ENCODE results near the gene FOXN3.

The FOXN3 gene

DNA sequence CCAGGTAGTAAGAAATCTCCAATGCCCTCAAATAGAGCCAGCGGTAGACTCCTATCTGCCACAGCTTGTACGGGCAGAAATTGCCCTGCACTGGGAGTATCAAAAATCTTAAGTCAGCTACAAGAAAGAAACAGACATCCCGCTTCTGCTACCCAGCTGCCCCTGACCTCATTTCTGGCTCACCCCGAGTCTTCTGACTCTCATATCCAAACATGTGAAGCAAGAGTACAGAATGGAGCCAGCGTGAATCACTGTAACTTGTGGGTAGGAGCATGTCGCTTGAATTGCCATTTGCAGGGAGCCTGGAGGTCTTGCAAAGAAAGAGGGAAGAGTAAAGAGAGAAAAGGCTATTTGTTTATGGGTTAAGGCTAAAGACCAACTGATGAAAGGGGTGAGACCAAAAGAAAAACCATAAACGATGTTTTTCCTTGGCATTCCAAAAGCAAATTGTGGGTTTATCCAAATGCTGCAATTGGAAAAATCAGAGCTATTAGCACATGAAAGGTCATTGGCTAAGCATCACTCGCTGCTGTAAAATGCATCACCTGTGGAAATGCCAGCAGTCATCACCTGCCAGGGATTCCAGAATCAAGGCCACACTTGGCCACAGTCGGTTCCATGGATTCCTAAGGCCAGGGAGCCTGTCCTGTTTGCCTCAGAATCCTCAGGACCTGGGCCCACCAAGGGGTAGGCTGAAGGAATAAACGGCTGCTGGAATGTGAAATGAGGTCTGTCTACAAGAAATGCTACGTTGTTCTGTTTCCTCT is 86.6 kb downstream of the FOXN3 start:
- no peak for DNase-seq

GRCh38 chr14:89327771-89328212 is 89.2 kb downstream of the FOXN3 start:
- DNase-seq, result no peak

DNA sequence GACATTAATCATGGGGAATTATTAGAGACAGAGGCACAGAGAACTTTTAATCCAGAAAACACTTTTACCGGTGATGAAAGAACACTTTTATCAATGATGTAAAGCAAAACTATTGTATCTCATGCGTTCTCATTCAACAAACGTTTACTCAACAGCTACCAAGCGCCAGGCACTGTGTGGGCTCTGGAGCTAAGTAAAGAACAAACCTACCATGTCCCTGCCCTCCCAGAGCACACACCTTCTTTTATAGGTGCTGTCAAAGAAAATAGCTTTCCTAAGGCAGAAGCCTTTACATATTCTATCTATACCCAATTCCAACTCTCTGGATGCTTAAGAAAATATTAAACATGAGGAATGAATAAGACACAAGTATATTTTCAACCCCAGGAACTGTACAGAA is 91.1 kb downstream of the FOXN3 start:
- no peak for DNase-seq

- no peak for DNase-seq
Observed at GRCh38 chr14:89325299-89325883, 91.6 kb downstream of the FOXN3 start.

- DNase-seq, result no peak
Observed at GRCh38 chr14:89324501-89325298, 92.3 kb downstream of the FOXN3 start.

DNA sequence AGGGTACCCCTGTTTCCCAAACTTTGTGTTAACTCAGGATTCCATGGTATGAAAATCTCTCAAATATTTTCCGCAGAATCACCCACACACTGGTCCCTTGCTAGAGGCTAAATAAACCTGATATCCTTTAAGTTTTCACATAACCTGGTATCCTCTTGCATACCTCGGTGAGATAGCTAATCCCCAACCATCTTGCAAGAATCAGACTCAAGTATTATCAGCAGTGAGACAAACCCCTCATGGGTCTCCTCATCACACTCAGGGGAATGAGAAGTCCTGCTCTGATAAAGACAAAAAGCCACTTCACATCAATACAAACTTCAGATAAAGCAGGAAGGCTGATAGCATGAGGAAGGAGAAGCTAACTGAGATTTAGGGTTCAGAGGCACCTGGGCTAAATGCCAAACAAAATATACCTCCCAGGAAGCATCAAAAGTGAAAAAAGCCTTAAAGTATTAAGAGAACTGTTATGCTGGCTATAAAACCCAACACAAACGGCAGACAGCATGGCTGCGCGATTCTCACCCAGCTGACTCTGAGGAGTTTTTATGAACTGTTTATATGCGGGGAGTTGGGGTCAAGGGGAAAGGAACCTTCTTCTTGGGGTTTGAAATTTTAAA is 96.5 kb downstream of the FOXN3 start:
- no peak for DNase-seq

- no peak for DNase-seq
Observed at GRCh38 chr14:89319687-89320086, 97.3 kb downstream of the FOXN3 start.

GRCh38 chr14:89317051-89317691 is 99.9 kb downstream of the FOXN3 start:
- no peak for DNase-seq

- DNase-seq, result no peak
Observed at GRCh38 chr14:89315493-89316470, 101.3 kb downstream of the FOXN3 start.

DNA sequence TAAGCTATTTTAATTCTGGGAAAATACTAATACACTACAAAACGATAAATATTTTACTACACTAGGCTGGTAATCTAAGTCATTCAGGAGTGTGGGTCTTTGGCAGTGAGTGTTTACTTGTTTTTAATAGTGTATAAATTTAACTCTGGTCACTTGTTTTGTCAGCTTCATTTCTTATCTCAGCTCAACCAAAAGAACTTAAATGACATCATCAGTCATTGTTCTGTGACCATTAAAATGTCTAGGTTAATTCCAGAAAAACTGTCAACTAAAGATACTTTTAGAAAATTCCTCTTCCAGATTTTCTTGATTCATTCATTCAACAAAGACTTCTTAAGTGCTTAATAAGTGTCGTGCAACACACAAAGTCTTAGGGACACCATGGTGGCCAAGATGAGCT is 102.8 kb downstream of the FOXN3 start:
- DNase-seq, result no peak

DNA sequence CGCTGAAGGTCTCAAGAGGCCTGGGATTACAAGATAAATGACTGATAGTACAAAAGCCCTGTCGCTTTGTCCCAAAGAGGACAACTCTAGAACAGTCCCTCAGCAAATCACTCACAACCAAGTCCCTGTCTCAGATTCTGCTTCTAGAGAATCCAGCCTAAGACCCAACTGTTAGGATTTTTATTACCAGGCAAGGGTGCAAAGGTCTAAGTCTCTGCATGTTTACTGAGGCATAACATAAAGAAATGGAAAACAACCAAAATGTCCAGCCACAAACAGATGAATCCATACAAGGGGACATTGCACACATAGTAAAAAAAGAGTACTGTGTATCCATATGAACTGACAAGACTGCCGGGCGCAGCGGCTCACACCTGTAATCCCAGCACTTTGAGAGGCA is 104.1 kb downstream of the FOXN3 start:
- no peak for DNase-seq

DNA sequence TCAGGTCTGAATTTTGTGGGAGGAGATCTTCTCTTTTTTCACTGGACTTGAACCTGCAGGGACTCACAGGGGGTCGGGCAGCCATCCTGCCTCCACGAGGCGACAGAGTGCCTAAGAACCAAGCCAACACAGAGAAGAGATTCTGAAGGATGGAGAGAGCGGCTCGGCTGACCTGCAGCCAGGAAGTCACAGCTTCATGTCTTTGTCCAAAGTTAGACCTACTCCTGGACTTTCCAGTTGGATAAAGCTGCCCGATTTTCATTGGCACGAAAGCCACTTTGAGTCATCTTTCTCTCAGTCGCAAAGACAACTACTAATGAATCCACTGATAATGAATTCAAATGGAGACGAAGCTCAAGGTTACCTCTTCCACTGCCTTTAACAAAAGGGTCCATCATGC is 106.8 kb downstream of the FOXN3 start:
- no peak for DNase-seq

DNA sequence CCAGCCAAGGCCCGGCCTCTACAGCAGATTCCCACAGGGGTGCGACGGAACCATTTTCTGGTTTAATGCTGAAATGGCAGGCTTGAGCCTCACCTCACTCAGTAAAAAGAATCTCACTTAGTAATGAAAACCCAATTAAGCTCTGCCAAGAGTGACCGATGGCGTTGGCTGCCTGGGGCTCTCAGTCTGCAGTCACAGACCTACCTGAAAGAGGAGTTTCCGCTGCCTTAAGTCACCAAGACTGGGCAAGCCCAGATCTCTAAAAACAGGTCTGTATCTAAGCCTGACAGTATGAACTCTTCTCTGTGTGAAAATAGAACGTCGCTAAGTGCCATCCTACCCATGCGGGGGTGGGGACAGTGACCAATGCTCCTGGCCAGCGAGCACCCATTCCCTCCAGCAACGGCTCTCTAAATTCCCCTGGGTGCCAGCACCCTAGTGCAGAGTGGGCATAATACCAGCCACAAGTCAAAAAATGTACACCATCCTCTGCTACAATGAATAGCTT is 107.3 kb downstream of the FOXN3 start:
- no peak for DNase-seq

DNA sequence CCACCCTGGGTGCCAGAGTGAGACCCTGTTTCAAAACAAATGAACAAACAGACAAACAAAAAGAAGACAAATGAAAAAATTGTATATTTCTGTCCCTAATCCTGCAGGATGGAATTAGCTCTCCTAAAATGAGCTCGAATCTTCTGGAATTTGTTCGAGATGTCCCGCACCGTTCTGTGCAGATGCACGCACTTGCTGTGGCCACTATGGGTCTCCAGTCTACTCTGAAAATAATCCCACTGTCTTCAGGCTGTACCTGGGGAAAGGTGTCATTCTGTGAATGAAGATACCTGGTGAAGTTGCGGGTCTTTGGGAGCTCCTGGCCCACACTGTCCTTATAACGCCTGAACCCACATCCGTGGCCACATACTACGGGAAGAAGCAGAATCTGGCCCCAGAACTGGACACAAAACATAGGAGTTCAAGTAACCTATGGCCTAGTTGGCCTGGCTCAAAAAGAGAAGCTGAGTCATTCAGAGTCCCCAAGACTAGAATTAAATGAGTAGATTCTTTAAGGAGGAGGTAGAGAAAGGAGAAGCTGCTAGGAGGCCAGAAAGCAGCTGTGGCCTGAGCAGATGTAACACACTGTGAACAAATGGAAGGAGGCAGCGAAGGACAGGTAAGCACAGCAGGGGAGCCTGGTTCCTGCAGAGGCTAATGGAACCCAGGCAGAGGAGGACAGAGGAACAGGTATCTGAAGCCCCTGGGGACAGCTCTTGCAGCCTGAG is 108.6 kb downstream of the FOXN3 start:
- DNase-seq, result no peak

DNA sequence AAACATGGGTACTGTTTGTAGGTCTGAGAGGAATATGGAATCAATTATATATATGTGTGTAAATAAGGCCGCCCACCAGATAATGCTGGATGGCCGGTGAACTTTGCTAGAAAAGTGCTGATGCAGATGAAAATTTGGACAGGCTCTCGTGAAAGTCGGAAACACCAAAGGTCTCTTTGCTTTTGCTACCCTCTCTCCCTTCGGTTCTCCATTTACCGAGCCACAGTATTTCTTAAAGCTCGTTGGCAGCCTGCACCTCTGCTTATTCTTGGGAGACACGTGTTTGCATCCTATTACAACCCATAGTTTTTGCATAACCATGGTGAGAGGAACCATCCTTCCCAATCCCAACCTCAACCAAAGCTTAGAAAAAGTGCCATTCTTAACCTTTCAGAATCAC is 109.6 kb downstream of the FOXN3 start:
- DNase-seq, result no peak

GRCh38 chr14:89304972-89305703 is 111.9 kb downstream of the FOXN3 start:
- no peak for DNase-seq

- no peak for DNase-seq
Observed at GRCh38 chr14:89304561-89304960, 112.5 kb downstream of the FOXN3 start.

DNA sequence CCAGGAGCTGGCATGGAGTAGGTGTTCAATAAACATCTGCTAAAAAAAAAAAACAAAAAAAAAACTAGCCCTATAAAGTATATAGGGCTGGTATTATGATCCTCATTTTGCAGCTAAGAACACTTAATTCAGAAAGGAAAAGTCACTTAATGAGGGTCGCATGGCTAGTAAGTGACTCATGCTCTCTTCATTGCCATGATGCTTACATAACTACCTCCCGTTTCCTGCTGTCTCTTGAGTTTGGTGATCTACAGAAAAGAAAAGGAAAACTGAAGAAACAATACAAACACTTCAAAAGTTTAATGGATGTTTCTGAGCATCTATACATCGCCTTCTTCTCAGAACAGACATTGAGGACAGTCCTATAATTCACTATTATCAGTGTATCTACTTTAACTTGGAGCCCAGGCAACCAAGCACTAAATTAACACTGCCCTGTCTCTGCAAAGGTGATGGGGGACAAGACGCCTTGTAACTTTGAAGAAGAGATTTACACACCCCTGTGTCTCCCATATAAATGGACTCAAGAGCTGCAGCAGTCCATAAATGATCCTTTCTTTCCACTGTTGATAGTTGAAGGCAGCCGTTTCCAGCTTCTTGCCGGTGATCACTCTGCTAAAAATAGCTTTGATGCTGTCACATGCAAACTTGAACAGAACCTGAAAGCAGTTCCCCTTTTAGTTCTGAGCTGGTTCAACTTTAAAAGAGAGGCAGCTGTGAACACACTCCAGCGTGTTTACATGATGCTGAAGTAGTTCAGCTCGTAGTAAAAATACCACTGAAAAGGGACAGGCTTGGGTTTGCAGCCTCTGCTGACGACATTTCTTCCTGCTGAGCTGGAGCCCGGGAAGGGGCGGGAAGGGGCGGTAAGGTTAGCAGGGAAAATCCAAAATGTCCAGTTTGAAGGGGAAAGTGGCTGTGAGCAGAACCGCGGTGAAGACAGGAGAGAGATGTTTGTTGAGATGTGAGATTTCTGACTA is 113.3 kb downstream of the FOXN3 start:
- no peak for DNase-seq

Data from activated CD8-positive, alpha-beta memory T cell treated with anti-CD3 and anti-CD28 coated beads for 24 hours (primary cell).